Right renal cortex interstitium (tissue), 3 donors: Measurements from ENCODE around the gene C19orf44. TPM values are rescaled to one million over a fixed set of nuclear protein-coding genes. Genes with fewer than 3 reads are reported as not detected.
"Not testable (repeated sequence)": the region's sequence is repeated elsewhere in the genome, so short reads cannot be mapped to it uniquely, and the experiment has no call there.

ENCODE experiments used
- DNase-seq, 3 donors: peaks; one replicate each; pipeline ENCODE4 v3.0.0-alpha.2; 2013; ENCODE audit warnings: low read depth in 3 of 3, low spot score in 2 of 3
- polyA plus RNA-seq, 3 donors: library from polyadenylated mRNA; unstranded; fragments of 120-200 nt; gene quantifications; one replicate each; pipeline ENCODE4 v1.2.1, GENCODE V29; 2013; ENCODE audit not compliant: insufficient read length in 3 of 3

The C19orf44 gene
- polyA plus RNA-seq, 3 donors: 10.9 to 14.9 (median 13.3) TPM

DNA sequence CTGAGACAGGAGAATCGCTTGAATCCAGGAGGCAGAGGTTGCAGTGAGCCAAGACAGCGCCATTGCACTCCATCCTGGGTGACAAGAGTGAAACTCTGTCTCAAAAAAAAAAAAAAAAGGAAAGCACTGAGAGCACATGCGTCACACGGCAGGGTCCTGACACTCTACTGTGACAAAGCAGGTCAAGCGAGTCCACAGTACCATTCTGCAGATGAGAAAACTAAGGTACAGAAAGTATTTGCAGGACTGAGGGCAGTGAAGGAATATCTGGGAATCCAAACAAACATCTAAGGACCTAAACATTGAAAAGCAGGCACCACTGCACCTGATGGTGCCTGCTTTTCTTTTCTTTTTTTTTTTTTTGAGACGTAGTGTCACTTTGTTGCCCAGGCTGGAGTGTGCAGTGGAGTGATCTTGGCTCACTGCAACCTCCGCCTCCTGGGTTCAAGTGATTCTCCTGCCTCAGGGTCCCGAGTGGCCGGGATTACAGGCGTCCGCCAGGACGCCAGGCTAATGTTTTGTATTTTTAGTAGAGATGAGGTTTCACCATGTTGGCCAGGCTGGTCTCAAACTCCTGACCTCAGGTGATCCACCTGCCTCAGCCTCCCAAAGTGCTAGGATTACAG is 29.3 kb upstream of the C19orf44 start:
- DNase-seq: not testable (repeated sequence)

DNA sequence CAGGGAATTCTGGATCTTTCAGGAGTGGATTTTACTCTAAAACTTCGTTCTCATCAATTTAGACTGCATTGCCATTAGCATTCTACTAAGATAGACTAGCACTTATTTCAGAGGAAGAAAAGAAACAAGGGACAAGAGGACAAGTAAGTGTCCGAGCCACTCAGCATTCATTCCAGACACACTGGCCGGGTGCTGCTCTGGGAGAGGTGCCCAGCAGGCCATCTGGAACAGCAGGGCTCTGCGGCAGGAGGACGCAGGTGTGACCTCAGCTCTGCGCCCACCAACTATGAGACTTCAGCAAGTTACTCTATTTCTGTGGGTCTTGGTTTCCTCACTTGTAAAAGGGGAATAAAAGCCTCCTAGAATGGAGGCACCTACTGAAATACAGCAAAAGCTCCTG is 28.6 kb upstream of the C19orf44 start:
- no peak for DNase-seq

DNA sequence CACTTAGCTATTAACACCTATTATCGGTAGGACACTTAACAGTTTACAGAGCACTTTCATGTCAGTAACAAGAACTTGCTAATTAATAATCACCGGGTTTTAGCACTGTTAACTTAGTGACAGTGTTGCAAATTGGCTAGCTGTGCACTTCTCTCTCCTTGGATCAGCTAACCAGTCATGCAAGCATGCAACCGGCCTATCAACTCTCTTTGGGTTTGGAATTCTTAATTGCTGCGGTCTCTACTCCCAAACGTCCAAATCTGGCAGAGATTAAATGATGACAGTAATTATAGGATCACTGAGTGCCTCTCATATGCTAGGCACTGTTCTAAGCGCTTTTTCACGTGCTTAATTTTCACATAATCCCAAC is 25.7 kb upstream of the C19orf44 start:
- no peak for DNase-seq

DNA sequence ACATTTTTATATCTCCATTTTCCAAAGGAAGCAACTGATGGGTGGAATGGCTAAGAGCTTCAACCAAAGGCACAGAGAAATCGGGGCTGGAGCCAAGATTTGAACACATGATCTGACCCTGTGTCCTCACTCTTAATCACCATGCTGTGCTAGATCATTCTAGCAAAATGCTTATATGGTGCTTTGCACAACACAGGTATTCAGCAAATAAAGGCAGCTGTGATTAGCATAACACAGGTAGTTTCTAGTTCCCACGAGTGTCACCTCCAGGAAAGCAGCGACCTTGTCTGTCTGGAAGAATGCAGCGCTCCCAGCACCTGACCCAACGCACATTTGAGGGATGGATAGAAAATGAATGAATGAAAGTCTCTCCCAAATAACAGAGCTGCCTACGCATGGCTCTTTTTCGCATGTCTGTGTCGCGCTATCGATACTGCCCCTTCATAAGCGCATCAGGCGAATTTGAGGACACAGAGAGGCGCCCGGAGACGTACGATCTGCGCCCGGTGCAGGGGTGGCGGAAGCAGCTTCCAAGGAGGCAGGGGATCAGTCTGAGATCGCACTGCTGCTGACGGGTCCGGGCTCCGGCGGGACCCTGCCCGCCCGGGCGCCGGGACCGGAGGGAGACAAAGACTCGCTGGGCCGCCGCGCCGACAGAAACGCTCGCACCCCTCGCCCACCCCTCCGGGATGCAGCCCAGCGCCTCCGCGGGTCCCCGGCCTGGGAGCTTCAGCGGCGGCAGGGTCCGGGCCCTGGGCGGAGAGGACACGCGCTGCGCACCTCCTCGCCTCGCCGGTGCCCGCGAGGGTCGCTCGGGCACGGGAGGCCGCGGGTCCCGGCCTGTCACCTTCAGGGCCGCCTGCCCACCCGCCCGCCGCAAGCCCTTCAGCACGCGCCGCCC is 25.0 kb upstream of the C19orf44 start:
- DNase-seq: no peak

DNA sequence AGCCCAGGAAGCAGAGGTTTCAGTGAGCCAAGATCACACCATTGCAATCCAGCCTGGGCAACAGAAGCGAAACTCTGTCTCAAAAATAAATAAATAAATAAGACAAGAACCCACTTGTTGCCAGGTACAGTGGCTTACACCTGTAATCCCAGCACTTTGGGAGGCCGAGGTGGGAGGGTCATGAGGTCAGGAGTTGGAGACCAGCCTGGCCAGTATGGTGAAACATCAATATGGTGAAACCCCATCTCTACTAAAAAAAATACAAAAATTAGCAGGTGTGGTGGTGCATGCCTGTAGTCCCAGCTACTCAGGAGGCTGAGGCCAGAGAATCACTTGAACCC is 23.7 kb upstream of the C19orf44 start:
- not testable (repeated sequence) for DNase-seq

DNA sequence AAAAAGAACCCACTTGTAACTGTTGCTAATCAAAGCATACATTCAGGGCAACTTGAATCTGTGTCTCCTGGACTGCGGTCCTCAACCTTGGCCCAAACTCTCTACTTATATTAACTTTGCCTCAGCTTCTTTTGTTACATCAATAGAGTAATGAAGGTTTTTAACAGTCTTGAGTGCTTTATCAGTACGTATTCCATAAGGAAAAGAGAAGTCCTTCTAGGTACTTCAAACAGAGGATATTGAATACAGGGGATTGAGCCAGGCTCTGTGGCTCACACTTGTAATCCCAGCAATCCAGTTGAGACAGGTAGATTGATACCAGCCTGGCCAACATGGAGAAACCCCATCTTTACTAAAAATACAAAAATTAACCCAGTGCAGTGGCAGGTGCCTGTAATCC is 23.2 kb upstream of the C19orf44 start:
- no peak for DNase-seq

DNA sequence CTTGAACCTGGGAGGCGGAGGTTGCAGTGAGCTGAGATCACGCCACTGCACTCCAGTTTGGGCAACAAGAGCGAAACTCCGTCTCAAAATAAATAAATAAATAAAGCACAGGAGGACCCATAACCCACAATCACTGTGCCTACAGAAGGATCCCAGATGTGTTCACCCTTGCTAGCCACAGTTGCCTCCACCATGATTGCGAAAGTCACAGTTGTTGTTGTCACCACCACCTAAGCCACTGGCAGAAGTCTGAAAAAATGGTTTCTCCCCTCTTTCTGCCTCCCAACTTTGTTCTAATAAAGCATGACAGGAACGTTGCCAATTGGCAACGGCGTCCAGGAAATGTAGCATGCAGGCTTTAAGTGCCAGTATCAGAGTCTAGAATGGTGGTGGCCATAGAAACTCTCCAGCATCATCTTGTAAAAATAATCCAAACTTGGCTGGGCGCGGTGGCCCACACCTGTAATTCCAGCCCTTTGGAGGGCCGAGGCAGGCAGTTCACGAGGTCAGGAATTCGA is 22.3 kb upstream of the C19orf44 start:
- no peak for DNase-seq

DNA sequence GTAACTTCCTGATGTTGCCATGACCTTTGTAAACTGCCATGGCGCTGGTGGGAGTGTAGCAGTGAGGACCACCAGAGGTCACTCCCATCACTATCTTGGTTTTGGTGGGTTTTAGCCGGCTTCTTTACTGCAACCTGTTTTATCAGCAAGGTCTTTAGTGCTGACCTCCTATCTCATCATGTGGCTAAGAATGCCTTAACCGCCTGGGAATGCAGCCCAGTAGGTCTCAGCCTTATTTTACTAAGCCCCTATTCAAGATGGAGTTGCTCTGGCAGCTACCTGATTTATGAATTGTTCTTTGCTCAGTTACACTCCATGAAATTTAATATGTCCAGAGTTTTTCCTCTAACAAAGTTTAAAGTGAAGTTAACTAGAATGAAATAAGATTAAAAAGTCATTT is 19.8 kb upstream of the C19orf44 start:
- DNase-seq: no peak

DNA sequence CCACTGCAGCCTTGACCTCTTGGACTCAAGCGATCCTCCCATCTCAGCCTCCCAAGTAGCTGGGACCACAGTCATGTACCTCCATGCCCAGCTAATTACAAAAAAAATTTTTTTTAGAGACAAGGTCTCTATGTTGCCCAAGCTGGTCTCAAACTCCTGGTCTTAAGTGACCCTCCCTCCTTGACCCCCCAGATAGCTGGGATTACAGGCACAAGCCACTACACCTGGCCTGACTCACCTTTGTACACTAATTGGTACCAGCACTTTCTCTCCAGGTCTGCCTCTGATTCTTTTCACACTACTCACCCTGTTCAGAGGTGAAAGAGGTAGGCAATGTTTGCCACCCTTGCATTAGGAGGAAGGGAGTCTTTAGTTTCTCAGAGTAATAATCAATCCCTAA is 18.9 kb upstream of the C19orf44 start:
- DNase-seq: no peak

DNA sequence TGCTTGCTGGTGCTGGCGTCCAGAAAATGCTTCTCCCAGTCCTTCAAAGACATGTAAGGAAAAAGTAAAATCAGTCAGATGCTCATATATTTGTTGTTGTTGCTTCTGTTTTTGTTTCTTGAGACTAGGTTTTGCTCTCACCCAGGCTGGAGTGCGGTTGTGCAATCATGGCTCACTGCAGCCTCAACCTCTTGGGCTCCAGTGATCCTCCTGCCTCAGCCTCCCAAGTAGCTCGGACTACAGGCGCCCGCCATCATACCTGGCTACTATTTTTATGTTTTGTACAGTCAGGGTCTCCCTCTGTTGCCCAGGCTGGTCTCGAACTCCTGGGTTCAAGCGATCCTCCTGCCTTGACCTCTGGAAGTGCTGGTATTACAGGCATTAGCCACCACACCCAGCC is 13.4 kb upstream of the C19orf44 start:
- DNase-seq: no peak

DNA sequence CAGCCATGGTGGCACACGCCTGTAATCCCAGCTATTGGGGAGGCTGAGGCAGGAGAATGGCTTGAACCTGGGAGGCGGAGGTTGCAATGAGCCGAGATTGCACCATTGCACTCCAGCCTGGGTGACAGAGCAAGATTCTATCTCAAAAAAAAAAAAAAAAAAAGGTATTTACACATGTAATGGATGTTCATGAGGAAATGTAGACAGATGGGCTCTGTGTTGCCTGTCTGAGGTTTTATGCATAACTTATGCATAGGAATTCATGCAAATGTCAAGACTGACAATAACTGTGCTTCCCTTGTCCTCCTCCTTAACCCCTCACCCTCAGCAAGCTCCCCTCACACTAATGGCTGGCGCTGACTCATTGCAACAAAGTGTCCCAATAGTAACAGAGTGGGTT is 9.7 kb upstream of the C19orf44 start:
- DNase-seq: not testable (repeated sequence)

DNA sequence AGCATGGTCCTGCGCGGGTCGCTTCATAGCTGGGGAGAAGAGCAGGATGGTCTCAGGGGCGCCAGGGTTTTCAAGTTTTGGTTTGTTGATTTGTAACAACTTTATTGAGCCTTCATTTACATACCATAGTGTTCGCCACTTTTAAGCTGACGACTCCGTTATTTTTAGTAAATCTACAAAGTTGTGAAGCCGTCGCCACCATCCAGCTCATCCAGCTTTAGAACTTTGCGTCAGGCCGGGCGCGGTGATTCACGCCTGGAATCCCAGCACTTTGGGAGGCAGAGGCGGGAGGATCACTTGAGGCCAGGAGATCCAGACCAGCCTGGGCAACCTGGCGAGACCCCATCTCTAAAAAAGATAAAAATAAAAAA is 404 bp downstream of the C19orf44 start:
- DNase-seq: peak in 1 of 3 donors; percentile 17

DNA sequence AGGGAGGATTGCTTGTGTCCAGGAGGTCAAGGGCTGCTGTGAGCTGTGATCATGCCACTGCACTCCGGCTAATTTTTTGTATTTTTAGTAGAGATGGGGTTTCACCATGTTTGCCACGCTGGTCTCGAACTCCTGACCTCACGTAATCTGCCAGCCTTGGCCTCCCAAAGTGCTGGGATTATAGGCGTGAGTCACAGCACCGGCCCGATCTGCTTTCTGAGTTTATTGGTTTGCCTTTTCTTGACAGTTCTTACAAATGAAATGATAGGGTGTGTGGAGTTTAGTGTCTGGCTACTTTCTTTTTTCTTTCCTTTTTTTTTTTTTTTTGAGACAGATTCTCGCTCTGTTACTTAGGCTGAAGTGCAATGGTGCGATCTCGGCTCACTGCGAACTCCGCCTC is 848 bp downstream of the C19orf44 start:
- no peak for DNase-seq

DNA sequence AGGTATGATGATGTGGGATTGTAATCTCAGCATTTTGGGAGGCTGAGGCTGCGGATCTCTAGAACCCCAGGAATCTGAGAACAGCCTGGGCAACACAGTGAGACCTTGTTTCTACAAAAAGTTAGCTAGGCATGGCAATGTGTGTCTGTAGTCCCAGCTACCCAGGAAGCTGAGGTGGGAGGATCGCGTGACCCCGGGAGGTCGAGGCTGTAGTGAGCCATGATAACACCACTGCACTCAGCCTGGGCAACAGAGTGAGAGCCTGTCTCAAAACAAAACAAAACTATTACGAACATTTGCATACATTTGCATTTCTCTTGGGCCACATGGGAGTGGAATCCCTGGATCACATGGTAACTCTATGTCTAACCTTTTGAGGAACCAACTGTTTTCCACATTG is 1.6 kb downstream of the C19orf44 start:
- DNase-seq: no peak

DNA sequence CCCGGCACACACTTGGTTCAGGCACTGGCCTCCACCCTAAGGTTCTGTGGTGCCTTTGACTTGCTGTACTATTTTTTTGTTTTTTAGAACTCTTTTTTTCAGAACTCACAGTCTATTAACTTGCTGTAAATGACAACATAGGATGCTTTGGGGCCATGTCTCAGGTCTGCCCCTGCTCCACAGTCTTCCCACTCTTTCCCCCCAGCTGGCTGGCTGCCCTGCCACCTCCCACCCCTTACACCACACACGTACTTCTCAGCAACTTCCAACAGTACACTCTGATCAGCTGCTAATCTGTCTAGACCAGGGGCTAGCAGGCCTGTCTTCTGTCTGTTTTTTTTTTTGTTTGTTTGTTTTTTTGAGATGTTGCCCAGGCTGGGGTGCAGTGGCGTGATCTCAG is 8.1 kb downstream of the C19orf44 start:
- DNase-seq: no peak

DNA sequence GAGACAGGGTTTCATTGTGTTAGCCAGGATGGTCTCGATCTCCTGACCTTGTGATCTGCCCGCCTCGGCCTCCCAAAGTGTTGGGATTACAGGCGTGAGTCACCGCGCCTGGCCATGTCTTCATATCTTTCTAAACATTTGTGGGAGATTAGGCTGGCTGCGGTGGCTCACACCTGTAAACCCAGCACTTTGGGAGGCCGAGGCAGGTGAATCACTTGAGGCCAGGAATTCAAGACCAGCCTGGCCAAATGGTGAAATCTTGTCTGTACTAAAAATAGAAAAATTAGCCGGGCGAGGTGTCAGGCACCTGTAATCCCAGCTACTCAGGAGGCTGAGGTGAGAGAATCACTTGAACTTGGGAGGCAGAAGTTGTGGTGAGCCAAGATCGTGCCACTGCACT is 10.0 kb downstream of the C19orf44 start:
- DNase-seq: not testable (repeated sequence)

DNA sequence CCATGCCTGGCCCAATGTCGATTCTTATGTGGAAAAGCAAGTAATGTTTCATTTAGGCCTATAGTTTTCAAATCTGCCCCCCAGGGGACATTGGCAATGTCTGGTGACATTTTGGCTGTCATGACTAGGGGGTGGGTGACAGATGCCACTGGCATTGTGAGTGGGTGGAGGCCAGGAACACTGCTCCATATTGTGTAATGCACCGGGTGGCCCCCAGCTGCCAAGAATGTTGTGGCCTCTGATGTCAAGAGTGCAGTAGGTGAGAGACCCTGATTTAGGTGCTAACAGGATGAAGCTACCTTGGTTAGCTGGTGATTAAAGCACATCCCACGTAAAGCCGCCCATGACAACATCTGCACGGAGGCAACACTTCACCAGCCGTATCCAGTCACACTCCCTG is 10.8 kb downstream of the C19orf44 start:
- DNase-seq: no peak

DNA sequence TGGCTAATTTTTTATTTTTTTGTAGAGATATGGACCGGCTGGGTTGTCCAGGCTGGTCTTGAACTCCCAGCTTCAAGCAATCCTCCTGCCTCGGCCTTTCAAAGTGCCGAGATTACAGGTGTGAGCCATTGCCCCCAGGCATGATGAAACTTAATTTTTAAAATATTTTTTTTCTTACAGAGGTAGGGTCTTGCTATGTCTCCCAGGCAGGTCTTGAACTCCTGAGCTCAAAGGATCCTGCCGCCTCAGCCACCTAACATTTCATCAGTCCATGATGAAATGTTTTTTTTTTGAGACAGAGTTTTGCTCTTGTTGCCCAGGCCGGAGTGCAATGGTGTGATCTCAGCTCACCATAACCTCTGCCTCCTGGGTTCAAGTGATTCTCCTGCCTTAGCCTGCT is 12.4 kb downstream of the C19orf44 start:
- no peak for DNase-seq

DNA sequence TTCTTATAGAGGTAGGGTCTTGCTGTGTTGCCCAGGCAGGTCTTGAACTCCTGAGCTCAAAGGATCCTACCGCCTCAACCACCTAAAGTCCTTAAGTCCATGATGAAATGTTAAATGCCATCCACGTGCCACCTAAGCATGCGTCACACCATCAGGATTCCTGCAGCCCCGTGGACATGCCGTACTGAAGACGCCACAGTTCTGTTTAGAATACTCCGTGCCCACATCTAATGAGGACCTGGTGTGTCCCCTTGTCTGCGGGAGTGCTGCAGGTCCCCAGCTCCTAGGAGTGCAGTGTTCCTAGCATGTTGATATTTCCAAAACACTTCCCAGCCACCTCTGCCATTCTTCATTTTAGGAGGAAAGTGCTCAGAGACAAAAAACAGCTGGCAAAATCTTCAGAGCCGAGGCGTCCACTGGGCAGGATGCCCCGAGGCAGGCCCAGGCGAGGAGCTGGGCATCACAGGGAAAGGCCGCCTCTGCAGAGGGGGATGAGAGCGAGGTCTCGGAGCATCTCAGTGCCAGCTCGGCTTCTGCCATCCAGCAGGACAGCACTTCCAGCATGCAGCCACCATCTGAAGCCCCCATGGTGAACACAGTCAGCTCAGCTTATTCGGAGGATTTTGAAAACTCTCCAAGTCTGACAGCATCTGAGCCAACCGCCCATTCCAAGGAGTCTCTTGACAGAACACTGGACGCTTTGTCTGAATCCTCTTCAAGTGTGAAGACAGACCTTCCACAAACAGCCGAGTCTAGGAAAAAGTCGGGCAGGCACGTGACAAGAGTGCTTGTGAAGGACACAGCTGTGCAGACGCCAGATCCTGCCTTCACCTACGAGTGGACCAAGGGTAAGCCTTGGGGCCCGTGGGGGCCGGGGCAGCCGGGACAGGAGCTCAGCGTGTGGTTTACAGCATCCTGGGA is 13.2 kb downstream of the C19orf44 start:
- DNase-seq: no peak

DNA sequence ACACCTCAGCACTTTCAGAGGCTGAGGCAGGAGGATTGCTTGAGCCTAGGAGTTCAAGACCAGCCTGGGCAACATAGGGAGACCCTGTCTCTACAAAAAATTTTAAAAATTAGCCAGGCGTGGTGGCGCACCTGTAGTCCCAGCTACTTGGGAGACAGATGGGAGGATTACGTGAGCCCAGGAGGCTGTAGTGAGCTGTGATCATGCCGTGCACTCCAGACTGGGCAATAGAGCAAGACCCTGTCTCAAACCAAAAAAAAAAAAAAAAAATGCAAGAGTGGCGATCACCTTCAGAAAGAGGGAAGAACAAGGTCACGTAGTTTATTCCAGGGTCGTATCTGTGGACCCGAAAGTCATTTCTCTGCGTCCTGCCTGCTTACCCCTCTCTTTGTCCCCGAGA is 16.4 kb downstream of the C19orf44 start:
- DNase-seq: not testable (repeated sequence)

DNA sequence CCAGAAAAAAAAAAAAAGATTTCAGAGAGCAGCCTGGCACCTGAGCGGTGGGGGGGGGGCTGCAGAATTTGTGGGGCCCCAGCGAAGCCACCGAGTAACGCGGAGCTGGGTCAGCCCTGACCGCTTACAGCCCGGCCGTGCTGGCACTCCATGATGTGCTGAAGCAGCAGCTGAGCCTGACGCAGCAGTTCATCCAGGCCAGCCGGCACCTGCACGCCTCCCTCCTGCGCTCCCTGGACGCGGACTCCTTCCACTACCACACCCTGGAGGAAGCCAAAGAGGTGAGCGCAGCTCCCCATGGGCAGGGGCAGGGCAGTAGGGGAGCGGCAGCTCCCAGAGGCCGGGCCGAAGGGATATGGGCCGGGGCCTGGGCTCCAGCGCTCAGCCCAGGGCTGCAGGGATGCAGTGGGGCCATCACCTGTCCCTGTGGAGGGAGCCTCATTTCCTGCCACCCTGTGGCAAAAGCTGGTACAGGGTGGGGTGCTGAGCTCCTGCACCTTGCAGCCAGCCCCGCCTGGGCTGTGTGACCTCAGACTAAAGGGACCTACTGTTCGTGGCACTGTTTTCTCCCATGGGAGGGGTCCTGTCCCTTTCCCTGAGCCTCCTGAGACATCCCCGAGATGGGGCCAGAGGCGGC is 18.3 kb downstream of the C19orf44 start:
- no peak for DNase-seq
